Suprapubic skin (tissue), 4 donors: ENCODE results near the gene DCUN1D1. TPM values are rescaled to one million over a fixed set of nuclear protein-coding genes. Genes with fewer than 3 reads are reported as not detected.

Experiments
- DNase-seq, 2 donors: peaks; one replicate each; pipeline ENCODE4 v3.0.0-alpha.2; 2019; ENCODE audit warnings: low spot score in 2 of 2
- H3K27ac ChIP-seq: fragments of 200-600 bp; sonication (generic); one replicate; pipeline ENCODE4 v1.5.1; 2019
- H3K27me3 ChIP-seq: fragments of 200-600 bp; sonication (generic); one replicate; pipeline ENCODE4 v1.5.1; 2019
- H3K36me3 ChIP-seq: fragments of 200-600 bp; sonication (generic); one replicate; pipeline ENCODE4 v1.5.1; 2019
- H3K4me1 ChIP-seq: fragments of 200-600 bp; sonication (generic); one replicate; pipeline ENCODE4 v1.5.1; 2019
- H3K4me3 ChIP-seq: fragments of 200-600 bp; sonication (generic); one replicate; pipeline ENCODE4 v1.5.1; 2019; ENCODE audit warnings: mild to moderate bottlenecking
- H3K9me3 ChIP-seq: fragments of 200-600 bp; sonication (generic); one replicate; pipeline ENCODE4 v1.5.1; 2019
- CTCF ChIP-seq, 2 donors: fragments of 200-600 bp in 1 of 2; fragments of 450-650 bp in 1 of 2; sonication (generic) in 1 of 2; IDR thresholded peaks; one replicate each; pipeline ENCODE4 v1.5.1; 2016 to 2019; ENCODE audit warnings: antibody characterized with exemption in 2 of 2, mild to moderate bottlenecking in 1 of 2, moderate library complexity in 1 of 2
- EP300 ChIP-seq: sonication (generic); formaldehyde crosslinking; IDR thresholded peaks from one replicate; pipeline ENCODE4 v1.6.1; 2017; ENCODE audit warnings: antibody characterized with exemption
- POLR2A ChIP-seq, 2 donors: fragments of 450-650 bp; IDR thresholded peaks; one replicate each; pipeline ENCODE4 v1.6.1; 2017; ENCODE audit warnings: antibody characterized with exemption in 2 of 2, mild to moderate bottlenecking in 2 of 2, moderate library complexity in 2 of 2
- POLR2AphosphoS5 ChIP-seq, 3 donors: sonication (generic); formaldehyde crosslinking; IDR thresholded peaks; one replicate each; pipeline ENCODE4 v1.6.1; 2017; ENCODE audit warnings: antibody characterized with exemption in 3 of 3
- WGBS: methylation state at CpG from one replicate; pipeline ENCODE4 v1.1.5; 2018; 5-methylcytosine and 5-hydroxymethylcytosine counted together
- total RNA-seq, 4 donors: library from RNA; depleted of rRNA; stranded (reverse); fragments of >200 nt; gene quantifications; one replicate each; pipeline ENCODE4 v1.1.0, GENCODE V29; 2016

Gene DCUN1D1
- total RNA-seq, 4 donors from 2014 or later, result 17.5 to 29.7 (median 23.0) TPM

GRCh38 chr3:182913889-182914288 is 66.4 kb downstream of the DCUN1D1 start:
- WGBS, result 73% methylated on average over 4 of the region's 4 CpGs
- TF ChIP-seq CTCF (IDR thresholded peaks at IDR 0.05) (no peak), EP300 (no peak)
- H3K9me3 ChIP-seq, result no peaks in the 10 kb centered on the region
- no peaks in the 10 kb centered on the region for H3K4me1 ChIP-seq
- no peak for DNase-seq
- H3K36me3 ChIP-seq, result peaks cover 15% of the 10 kb centered on the region
- H3K4me3 ChIP-seq, result no peak overlapping the region
- no peaks in the 10 kb centered on the region for H3K27me3 ChIP-seq
- no peak overlapping the region for H3K27ac ChIP-seq

DNA sequence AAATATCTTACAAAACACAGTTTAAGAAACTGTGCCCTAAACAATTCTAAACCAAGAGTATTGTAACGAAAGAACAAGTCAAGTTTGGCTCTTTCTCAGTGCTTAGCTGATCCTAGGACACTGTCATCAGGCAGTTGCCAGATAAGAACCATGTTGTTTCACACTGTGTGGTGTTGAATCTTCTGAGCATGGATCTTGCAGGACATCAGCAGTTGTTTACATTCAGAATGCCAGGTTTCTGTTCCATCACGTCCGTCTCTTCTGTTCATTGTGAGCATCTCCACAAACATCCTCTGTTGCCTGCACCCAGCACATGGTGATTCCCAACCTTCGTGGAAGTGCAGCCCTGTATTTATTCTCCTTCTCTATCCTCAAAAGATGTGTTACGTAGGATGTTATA is 67.9 kb downstream of the DCUN1D1 start:
- no peak overlapping the region for H3K27ac ChIP-seq
- no peak overlapping the region for H3K4me3 ChIP-seq
- peaks cover 15% of the 10 kb centered on the region for H3K36me3 ChIP-seq
- WGBS, result 78% methylated on average over 5 of the region's 5 CpGs
- no peaks in the 10 kb centered on the region for H3K27me3 ChIP-seq
- no peak for DNase-seq
- no peak for TF ChIP-seq EP300
- no peak for TF ChIP-seq POLR2A (IDR thresholded peaks at IDR 0.05)
- no peak for TF ChIP-seq POLR2AphosphoS5 (IDR thresholded peaks at IDR 0.05)
- TF ChIP-seq CTCF (IDR thresholded peaks at IDR 0.05), result no peak
- no peaks in the 10 kb centered on the region for H3K9me3 ChIP-seq
- no peaks in the 10 kb centered on the region for H3K4me1 ChIP-seq

DNA sequence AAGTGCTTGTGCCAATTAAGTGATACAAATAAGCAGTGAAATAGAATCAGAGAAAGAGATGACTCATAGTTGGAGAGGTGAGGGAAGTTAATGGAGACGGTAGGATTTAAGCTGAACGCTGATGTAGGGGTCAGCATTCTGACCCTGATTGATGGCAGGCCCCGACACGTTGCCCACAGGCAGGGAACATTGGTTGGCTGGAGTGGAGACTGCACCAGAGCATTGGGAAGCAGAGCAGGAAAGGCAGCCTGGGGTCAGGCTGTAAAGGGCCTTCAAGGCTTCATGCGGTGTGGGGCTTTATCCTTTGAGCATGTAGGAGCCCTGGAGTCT is 68.6 kb downstream of the DCUN1D1 start:
- no peaks in the 10 kb centered on the region for H3K9me3 ChIP-seq
- TF ChIP-seq POLR2A (IDR thresholded peaks at IDR 0.05), result no peak
- H3K4me1 ChIP-seq, result no peaks in the 10 kb centered on the region
- no peak for DNase-seq
- H3K36me3 ChIP-seq, result peaks cover 17% of the 10 kb centered on the region
- H3K4me3 ChIP-seq, result no peak overlapping the region
- no peaks in the 10 kb centered on the region for H3K27me3 ChIP-seq
- no peak overlapping the region for H3K27ac ChIP-seq
- 65% methylated on average over 5 of the region's 5 CpGs for WGBS

- Histone ChIP-seq H3K4me3 (no peak overlapping the region), H3K27ac (no peak overlapping the region), H3K36me3 (peaks cover 23% of the 10 kb centered on the region), H3K27me3 (no peaks in the 10 kb centered on the region), H3K9me3 (no peaks in the 10 kb centered on the region), H3K4me1 (no peaks in the 10 kb centered on the region)
- TF ChIP-seq POLR2AphosphoS5 (IDR thresholded peaks at IDR 0.05) (no peak), POLR2A (IDR thresholded peaks at IDR 0.05) (no peak), CTCF (IDR thresholded peaks at IDR 0.05) (no peak), EP300 (no peak)
- no peak for DNase-seq
- 90% methylated on average over 5 of the region's 5 CpGs for WGBS
These were observed 69.2 kb downstream of the DCUN1D1 start for GRCh38 chr3:182910936-182911781.

GRCh38 chr3:182909318-182910040 is 70.9 kb downstream of the DCUN1D1 start:
- Histone ChIP-seq H3K36me3 (peaks cover 25% of the 10 kb centered on the region), H3K27me3 (no peaks in the 10 kb centered on the region), H3K4me1 (no peaks in the 10 kb centered on the region), H3K4me3 (no peak overlapping the region), H3K9me3 (no peaks in the 10 kb centered on the region), H3K27ac (no peak overlapping the region)
- DNase-seq, result no peak
- TF ChIP-seq POLR2A (IDR thresholded peaks at IDR 0.05) (no peak), CTCF (IDR thresholded peaks at IDR 0.05) (peak in 1 of 2 donors; percentile 27), EP300 (no peak), POLR2AphosphoS5 (IDR thresholded peaks at IDR 0.05) (no peak)
- 94% methylated on average over 5 of the region's 5 CpGs for WGBS
